H1 (cell line): ENCODE data around the gene ZNF716. TPM values are rescaled to one million over a fixed set of nuclear protein-coding genes. Genes with fewer than 3 reads are reported as not detected.

Experiments used
- CTCF ChIA-PET: fragments of 300-600 bp; sonication (Branson Sonifier 250); formaldehyde crosslinking; loops from one replicate; lab custom pipeline; 2021; ENCODE audit not compliant: partially characterized antibody; lab: Charles Lee
- POLR2A ChIA-PET: fragments of 300-600 bp; sonication (Branson Sonifier 250); formaldehyde crosslinking; loops from one replicate; lab custom pipeline; 2021; ENCODE audit warnings: inconsistent platforms; ENCODE audit not compliant: partially characterized antibody; lab: Charles Lee
- DNase-seq, 2 experiments: peaks; one replicate each; pipeline versions ENCODE4 v3.0.0 to v3.0.0-alpha.2; 2010 to 2022; ENCODE audit warnings: low spot score in 2 of 2, low read depth in 1 of 2, mixed read lengths in 1 of 2
- FAIRE-seq: peaks from 2 replicates; lab custom pipeline; 2011; peaks lifted over from hg19 to GRCh38; lab: Jason Lieb, UNC
- H2AFZ ChIP-seq: 2 replicates; pipeline ENCODE4 v1.8.1; 2012; ENCODE audit warnings: low read length, inconsistent platforms
- H2AK5ac ChIP-seq: 2 replicates; pipeline ENCODE4 v1.6.1; 2013; ENCODE audit warnings: low read depth, low read length
- H2BK120ac ChIP-seq: replicated peaks from 2 replicates; pipeline ENCODE3; 2013; ENCODE audit warnings: low read depth, low read length, inconsistent platforms
- H2BK12ac ChIP-seq: 2 replicates; pipeline ENCODE4 v1.6.1; 2013; ENCODE audit warnings: low read depth, low read length
- H2BK15ac ChIP-seq: 2 replicates; pipeline ENCODE4 v1.6.1; 2013; ENCODE audit warnings: low read length
- H2BK20ac ChIP-seq: 2 replicates; pipeline ENCODE4 v1.6.1; 2013; ENCODE audit warnings: low read length
- H2BK5ac ChIP-seq: 2 replicates; pipeline ENCODE4 v1.6.1; 2013; ENCODE audit warnings: low read depth, low read length
- H3K14ac ChIP-seq: 2 replicates; pipeline ENCODE4 v1.6.1; 2013; ENCODE audit warnings: inconsistent platforms; ENCODE audit not compliant: insufficient read length
- H3K18ac ChIP-seq: 2 replicates; pipeline ENCODE4 v1.6.1; 2013; ENCODE audit warnings: low read length; ENCODE audit errors: extremely low read depth
- H3K23ac ChIP-seq: 2 replicates; pipeline ENCODE4 v1.6.1; 2013; ENCODE audit warnings: inconsistent platforms; ENCODE audit not compliant: insufficient read length
- H3K23me2 ChIP-seq: 2 replicates; pipeline ENCODE4 v1.6.1; 2013; ENCODE audit warnings: low read depth, low read length
- H3K27ac ChIP-seq: 2 replicates; pipeline ENCODE4 v1.6.1; 2011; ENCODE audit warnings: low read depth, low read length, inconsistent platforms
- H3K27me3 ChIP-seq, 4 experiments: replicated peaks in 1 of 4; 1 replicate in 1 of 4; 2 replicates in 3 of 4; pipeline versions ENCODE4 v1.6.1 to v1.8.1; 2011 to 2013; ENCODE audit warnings: low read length in 3 of 4, mild to moderate bottlenecking in 3 of 4, inconsistent platforms in 2 of 4, mixed read lengths in 2 of 4, moderate library complexity in 1 of 4; ENCODE audit not compliant: control insufficient read depth in 3 of 4, insufficient read depth in 3 of 4; ENCODE audit errors: extremely low read depth in 1 of 4
- H3K36me3 ChIP-seq, 4 experiments: 2 replicates each; pipeline versions ENCODE4 v1.6.1 to v1.8.1; 2011 to 2013; ENCODE audit warnings: mild to moderate bottlenecking in 4 of 4, low read length in 3 of 4, moderate library complexity in 2 of 4, control low read depth in 1 of 4, inconsistent platforms in 1 of 4; ENCODE audit not compliant: insufficient read depth in 4 of 4, control insufficient read depth in 2 of 4
- H3K4ac ChIP-seq: replicated peaks from 2 replicates; pipeline ENCODE3; 2013; ENCODE audit warnings: low read length, low read depth, mixed read lengths, inconsistent platforms; ENCODE audit not compliant: insufficient read length
- H3K4me1 ChIP-seq, 4 experiments: replicated peaks in 1 of 4; 1 replicate in 1 of 4; 2 replicates in 3 of 4; pipeline versions ENCODE4 v1.6.1 to v1.8.1; 2011 to 2013; ENCODE audit warnings: low read length in 3 of 4, inconsistent platforms in 2 of 4, mixed read lengths in 1 of 4; ENCODE audit not compliant: insufficient read depth in 4 of 4, control insufficient read depth in 3 of 4
- H3K4me2 ChIP-seq, 2 experiments: 2 replicates each; pipeline versions ENCODE4 v1.6.1 to v1.8.1; 2011 to 2013; ENCODE audit warnings: low read depth in 2 of 2, low read length in 2 of 2, control low read depth in 1 of 2, inconsistent platforms in 1 of 2, mild to moderate bottlenecking in 1 of 2; ENCODE audit not compliant: insufficient read depth in 1 of 2
- H3K4me3 ChIP-seq, 4 experiments: fragments of 200-600, 300-600 bp in 1 of 4; sonication (generic), shearing (Covaris generic), sonication (Bioruptor Twin) in 1 of 4; 2 replicates each; pipeline versions ENCODE4 v1.5.1 to v1.8.1; 2011 to 2016; ENCODE audit warnings: low read length in 4 of 4, low read depth in 3 of 4, control low read depth in 2 of 4, inconsistent platforms in 2 of 4, mild to moderate bottlenecking in 2 of 4, mixed read lengths in 1 of 4, moderate library complexity in 1 of 4; ENCODE audit not compliant: insufficient read depth in 2 of 4; ENCODE audit errors: extremely low read depth in 1 of 4
- H3K56ac ChIP-seq: replicated peaks from 2 replicates; pipeline ENCODE3; 2013; ENCODE audit warnings: low read depth, mild to moderate bottlenecking, mixed read lengths, low read length, inconsistent platforms; ENCODE audit not compliant: insufficient read length
- H3K79me1 ChIP-seq: 2 replicates; pipeline ENCODE4 v1.6.1; 2013; ENCODE audit warnings: low read depth, low read length, control low read depth
- H3K79me2 ChIP-seq, 2 experiments: 2 replicates each; pipeline versions ENCODE4 v1.6.1 to v1.8.1; 2012 to 2013; ENCODE audit warnings: low read length in 2 of 2, mild to moderate bottlenecking in 2 of 2, inconsistent platforms in 1 of 2; ENCODE audit not compliant: insufficient read depth in 2 of 2, control insufficient read depth in 1 of 2
- H3K9ac ChIP-seq, 4 experiments: replicated peaks in 1 of 4; 1 replicate in 1 of 4; 2 replicates in 3 of 4; pipeline versions ENCODE4 v1.6.1 to v1.8.1; 2011 to 2013; ENCODE audit warnings: low read depth in 3 of 4, low read length in 3 of 4, control low read depth in 2 of 4, mild to moderate bottlenecking in 2 of 4, moderate library complexity in 2 of 4, inconsistent platforms in 1 of 4; ENCODE audit errors: extremely low read depth in 1 of 4
- H3K9me3 ChIP-seq, 2 experiments: 2 replicates each; pipeline versions ENCODE4 v1.6.1 to v1.8.1; 2012 to 2013; ENCODE audit warnings: mild to moderate bottlenecking in 2 of 2, moderate library complexity in 2 of 2, control low read depth in 1 of 2, inconsistent platforms in 1 of 2, low read depth in 1 of 2, low read length in 1 of 2, mixed read lengths in 1 of 2; ENCODE audit not compliant: insufficient read depth in 2 of 2
- H4K20me1 ChIP-seq, 2 experiments: replicated peaks in 1 of 2; 2 replicates each; pipeline versions ENCODE3 to v1.8.1; 2011 to 2013; ENCODE audit warnings: inconsistent platforms in 2 of 2, low read length in 2 of 2, mild to moderate bottlenecking in 1 of 2; ENCODE audit not compliant: insufficient read depth in 2 of 2, control insufficient read depth in 1 of 2
- H4K5ac ChIP-seq: 2 replicates; pipeline ENCODE4 v1.6.1; 2013; ENCODE audit warnings: low read length, low read depth, mixed read lengths, inconsistent platforms; ENCODE audit not compliant: insufficient read length
- H4K8ac ChIP-seq: 2 replicates; pipeline ENCODE4 v1.8.0; 2013; ENCODE audit warnings: mild to moderate bottlenecking, moderate library complexity, low read length, inconsistent platforms; ENCODE audit not compliant: insufficient read depth; ENCODE audit errors: extremely low read depth
- H4K91ac ChIP-seq: replicated peaks from 2 replicates; pipeline ENCODE3; 2013; ENCODE audit warnings: low read length, mixed read lengths, inconsistent platforms; ENCODE audit not compliant: insufficient read length
- GABPA ChIP-seq: IDR thresholded peaks from 2 replicates; pipeline ENCODE4 v1.6.1; 2011; ENCODE audit warnings: mild to moderate bottlenecking, low read length, moderate library complexity, borderline replicate concordance; ENCODE audit not compliant: insufficient read depth
- WGBS, 2 experiments: shearing (Covaris generic) in 1 of 2; methylation state at CpG; one replicate each; pipeline versions ENCODE4 v1.1.6 to v1.1.7; 2013 to 2015; ENCODE audit warnings: low lambda C conversion rate in 2 of 2, mixed read lengths in 2 of 2, inconsistent platforms in 1 of 2, low coverage in 1 of 2, missing lambda C conversion rate in 1 of 2; ENCODE audit not compliant: insufficient replicate concordance in 2 of 2, insufficient coverage in 1 of 2, insufficient read length in 1 of 2; ENCODE audit errors: extremely low coverage in 1 of 2, missing lambda C conversion rate in 1 of 2; 5-methylcytosine and 5-hydroxymethylcytosine counted together
- long read RNA-seq, 2 experiments: library from RNA in 1 of 2; library from capped mRNA in 1 of 2; stranded (forward); transcript quantifications; one replicate each; pipeline ENCODE4 v2.0.0, GENCODE V29; 2021; ENCODE audit warnings: inconsistent platforms in 1 of 2
- polyA minus RNA-seq, 3 experiments: library from RNA; depleted of rRNA, polyadenylated mRNA; stranded (reverse); fragments of >200 nt; gene quantifications; 1 replicate in 2 of 3; 2 replicates in 1 of 3; pipeline ENCODE4 v1.2.3, GENCODE V29; 2011
- polyA plus RNA-seq, 7 experiments: library from polyadenylated mRNA; depleted of rRNA in 3 of 7; stranded (reverse) in 5 of 7; unstranded in 2 of 7; fragments of >200 nt in 5 of 7; fragments of 200-250 nt in 2 of 7; gene quantifications; 1 replicate in 5 of 7; 2 replicates in 1 of 7; 4 replicates in 1 of 7; pipeline versions ENCODE4 v1.2.1 to v1.2.3, GENCODE V29; 2011 to 2013; ENCODE audit warnings: missing spikeins in 2 of 7, mixed read lengths in 2 of 7
- total RNA-seq: library from RNA; stranded (reverse); fragmentation: NEBNext Ultra II Directional; extraction: Animal tissue kit (Norgen Biotek cat#: 25700); gene quantifications from 2 replicates; pipeline ENCODE4 v1.2.1, GENCODE V29; 2021

ZNF716 gene
- total RNA-seq (not detected in 2 replicates), polyA plus RNA-seq (2011; rRNA removed) (not detected in 2 replicates), polyA minus RNA-seq (2011; rRNA and poly(A)+ RNA removed) (not detected in 2 replicates)
- not detected for polyA plus RNA-seq (2011; cell fraction: cytosol; rRNA removed)
- not detected for polyA plus RNA-seq (2011; cell fraction: nucleus; rRNA removed)
- polyA plus RNA-seq (2012, experiment 1 of 2), result not detected in 4 replicates
- not detected for polyA plus RNA-seq (2012, experiment 2 of 2)
- not detected for polyA plus RNA-seq (2013, experiment 1 of 2)
- not detected for polyA plus RNA-seq (2013, experiment 2 of 2)
- polyA minus RNA-seq (2011; cell fraction: cytosol; rRNA and poly(A)+ RNA removed), result not detected
- not detected for polyA minus RNA-seq (2011; cell fraction: nucleus; rRNA and poly(A)+ RNA removed)
- long read RNA-seq, experiment 1, result 0 reads
- long read RNA-seq, experiment 2, result 0 reads

DNA sequence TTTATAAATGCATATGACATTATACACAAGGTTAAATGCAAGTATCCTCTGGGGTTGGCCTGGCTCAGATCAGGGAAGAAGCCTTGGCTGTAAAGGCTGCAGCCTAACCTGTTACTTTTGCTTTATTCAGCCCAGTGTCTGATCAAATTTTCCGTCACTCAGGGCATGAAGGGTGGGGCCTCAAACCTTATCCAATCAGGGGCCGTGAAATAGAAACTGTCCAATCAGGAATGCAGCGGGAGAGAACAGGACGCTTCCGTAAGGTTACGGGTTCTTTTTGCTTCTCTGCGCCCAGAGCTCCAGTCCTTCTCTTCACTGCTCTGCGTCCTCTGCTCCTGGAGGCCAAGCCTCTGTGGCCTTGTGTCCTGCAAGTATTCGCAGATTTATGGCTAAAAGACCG lies at the start of gene ZNF716:
ZNF716 (plus strand) TSS at position 274 of the 400 bp plus-strand sequence; CDS start at position 386, 112 bp downstream.
- WGBS, 2 experiments, result 96% methylated on average over 10 of the region's 10 CpGs; no CpG with 5 or more reads in 1 of the 2 experiments
- no peak within 1 kb of the TSS for H2BK15ac ChIP-seq
- H3K9ac ChIP-seq, result no peak within 1 kb of the TSS
- H2AK5ac ChIP-seq, result no peak within 1 kb of the TSS
- H3K79me2 ChIP-seq, result no peaks in the 10 kb centered on the region
- no peak within 1 kb of the TSS for H4K8ac ChIP-seq
- no peak within 1 kb of the TSS for H3K27ac ChIP-seq
- H3K4me2 ChIP-seq, result no peak within 1 kb of the TSS
- DNase-seq (no peak), FAIRE-seq (no peak)
- H2BK12ac ChIP-seq, result no peak within 1 kb of the TSS
- H3K4me1 ChIP-seq, result no peaks in the 10 kb centered on the region
- no peaks in the 10 kb centered on the region for H3K79me1 ChIP-seq
- no peaks in the 10 kb centered on the region for H4K20me1 ChIP-seq
- no peak within 1 kb of the TSS for H3K4ac ChIP-seq
- POLR2A ChIA-PET, result no interaction called here
- CTCF ChIA-PET, result no interaction called here
- H3K36me3 ChIP-seq, result no peaks in the 10 kb centered on the region
- no peak within 1 kb of the TSS for H4K5ac ChIP-seq
- H3K9me3 ChIP-seq, result peaks cover 26 to 72% of the 10 kb centered on the region in 2 experiments
- H3K18ac ChIP-seq, result no peak within 1 kb of the TSS
- H3K27me3 ChIP-seq, result no peaks in the 10 kb centered on the region
- no peak within 1 kb of the TSS for H3K23ac ChIP-seq
- H2BK120ac ChIP-seq, result no peak within 1 kb of the TSS
- H2AFZ ChIP-seq, result no peak within 1 kb of the TSS
- H4K91ac ChIP-seq, result no peak within 1 kb of the TSS
- no peaks in the 10 kb centered on the region for H3K23me2 ChIP-seq
- H3K56ac ChIP-seq, result no peak within 1 kb of the TSS
- no peak within 1 kb of the TSS for H2BK5ac ChIP-seq
- no peak within 1 kb of the TSS for H3K4me3 ChIP-seq
- no peak within 1 kb of the TSS for H2BK20ac ChIP-seq
- no peak within 1 kb of the TSS for H3K14ac ChIP-seq
- no peak for TF ChIP-seq GABPA
